CD8-positive, alpha-beta memory T cell (primary cell): ENCODE measurements around the gene OPCML. TPM values are rescaled to one million over a fixed set of nuclear protein-coding genes. Genes with fewer than 3 reads are reported as not detected.

ENCODE experiments used
- CTCF ChIA-PET: fragments of 350-600 bp; sonication (Branson Sonifier 250); formaldehyde crosslinking; loops from one replicate; lab custom pipeline; 2021; ENCODE audit warnings: antibody characterized with exemption; lab: Charles Lee
- POLR2A ChIA-PET: fragments of 350-600 bp; sonication (Branson Sonifier 250); formaldehyde crosslinking; loops from one replicate; lab custom pipeline; 2021; ENCODE audit warnings: antibody characterized with exemption; lab: Charles Lee
- DNase-seq, 5 donors: peaks; one replicate each; pipeline versions ENCODE4 v3.0.0 to v3.0.0-alpha.2; 2020 to 2022; ENCODE audit warnings: mixed read lengths in 1 of 5
- H3K27ac ChIP-seq: one replicate; pipeline ENCODE4 v1.7.0; 2013; ENCODE audit warnings: low read depth, mild to moderate bottlenecking, low read length, moderate library complexity
- H3K27me3 ChIP-seq: 2 replicates; pipeline ENCODE4 v1.7.0; 2013; ENCODE audit warnings: low read length, mild to moderate bottlenecking; ENCODE audit not compliant: insufficient read depth, poor library complexity, severe bottlenecking
- H3K36me3 ChIP-seq: 2 replicates; pipeline ENCODE4 v1.7.0; 2013; ENCODE audit warnings: mild to moderate bottlenecking, low read length, moderate library complexity; ENCODE audit not compliant: insufficient read depth
- H3K4me1 ChIP-seq: 2 replicates; pipeline ENCODE4 v1.7.0; 2013; ENCODE audit warnings: mild to moderate bottlenecking, low read length, moderate library complexity; ENCODE audit not compliant: insufficient read depth
- H3K4me3 ChIP-seq: 2 replicates; pipeline ENCODE4 v1.7.0; 2013; ENCODE audit warnings: mild to moderate bottlenecking, low read length
- H3K9me3 ChIP-seq: 2 replicates; pipeline ENCODE4 v1.7.0; 2013; ENCODE audit warnings: mild to moderate bottlenecking, low read length
- H3K27ac Mint-ChIP-seq, 8 donors: one replicate each; pipeline ENCODE4 v1.8.0; 2020 to 2021; ENCODE audit warnings: mixed read lengths in 8 of 8, mild to moderate bottlenecking in 6 of 8, inconsistent platforms in 3 of 8, moderate library complexity in 3 of 8
- H3K27me3 Mint-ChIP-seq, 2 donors: one replicate each; pipeline ENCODE4 v1.8.0; 2020 to 2021; ENCODE audit warnings: mixed read lengths in 2 of 2, mild to moderate bottlenecking in 1 of 2, moderate library complexity in 1 of 2
- H3K36me3 Mint-ChIP-seq, 3 donors: one replicate each; pipeline ENCODE4 v1.8.0; 2020 to 2021; ENCODE audit warnings: mixed read lengths in 3 of 3, inconsistent platforms in 1 of 3, mild to moderate bottlenecking in 1 of 3
- H3K4me1 Mint-ChIP-seq, 3 donors: one replicate each; pipeline ENCODE4 v1.8.0; 2020 to 2021; ENCODE audit warnings: mixed read lengths in 3 of 3, inconsistent platforms in 1 of 3, mild to moderate bottlenecking in 1 of 3
- H3K4me3 Mint-ChIP-seq, 7 donors: one replicate each; pipeline ENCODE4 v1.8.0; 2020 to 2021; ENCODE audit warnings: mixed read lengths in 7 of 7, mild to moderate bottlenecking in 6 of 7, moderate library complexity in 4 of 7, inconsistent platforms in 2 of 7
- H3K9me3 Mint-ChIP-seq, 5 donors: one replicate each; pipeline ENCODE4 v1.8.0; 2020 to 2022; ENCODE audit warnings: mixed read lengths in 5 of 5, mild to moderate bottlenecking in 3 of 5, moderate library complexity in 2 of 5, inconsistent platforms in 1 of 5
- polyA plus RNA-seq: library from polyadenylated mRNA; unstranded; fragments of 300-500 nt; fragmentation: Illumina TruSeq; gene quantifications from one replicate; pipeline ENCODE4 v1.2.3, GENCODE V29; 2021
- total RNA-seq, 2 experiments: library from RNA; stranded (reverse); gene quantifications; one replicate each; pipeline ENCODE4 v1.2.3, GENCODE V29; 2021

OPCML gene
- total and polyA plus RNA-seq, 3 experiments from 2014 or later = not detected

DNA sequence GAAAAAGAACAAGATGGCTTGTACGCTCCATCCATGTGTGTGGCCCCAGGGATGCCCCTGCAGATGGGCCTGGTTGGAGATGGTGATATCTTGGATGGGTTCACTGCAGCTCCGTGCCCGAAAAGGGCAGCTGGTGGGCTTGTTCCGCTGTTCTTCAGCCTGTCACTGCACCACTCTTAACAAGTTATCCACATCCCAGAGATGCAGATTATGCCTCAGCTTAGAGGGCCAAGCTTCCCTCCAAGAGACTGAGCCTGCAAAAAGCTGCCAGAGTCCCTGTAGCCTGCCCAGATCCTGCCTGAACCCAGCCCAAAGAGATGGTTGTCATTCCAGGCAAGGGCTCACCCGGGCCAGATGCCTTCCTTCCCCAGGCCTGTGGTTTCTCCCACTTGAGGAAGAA, 308.0 kb downstream of the OPCML start:
- H3K4me3 ChIP-seq = no peak overlapping the region
- H3K4me1 ChIP-seq = no peaks in the 10 kb centered on the region
- Mint-ChIP-seq H3K9me3 (peaks cover 0 to 8% (median 0%) of the 10 kb centered on the region in 5 donors), H3K27me3 (peaks cover 0 to 2% of the 10 kb centered on the region in 2 donors), H3K27ac (no peak overlapping the region), H3K4me1 (no peaks in the 10 kb centered on the region), H3K36me3 (no peaks in the 10 kb centered on the region), H3K4me3 (no peak overlapping the region)
- H3K27ac ChIP-seq = no peak overlapping the region
- H3K27me3 ChIP-seq = no peaks in the 10 kb centered on the region
- POLR2A ChIA-PET = no interaction called here
- DNase-seq = no peak
- no peaks in the 10 kb centered on the region for H3K36me3 ChIP-seq
- no peaks in the 10 kb centered on the region for H3K9me3 ChIP-seq
- CTCF ChIA-PET = no interaction called here

DNA sequence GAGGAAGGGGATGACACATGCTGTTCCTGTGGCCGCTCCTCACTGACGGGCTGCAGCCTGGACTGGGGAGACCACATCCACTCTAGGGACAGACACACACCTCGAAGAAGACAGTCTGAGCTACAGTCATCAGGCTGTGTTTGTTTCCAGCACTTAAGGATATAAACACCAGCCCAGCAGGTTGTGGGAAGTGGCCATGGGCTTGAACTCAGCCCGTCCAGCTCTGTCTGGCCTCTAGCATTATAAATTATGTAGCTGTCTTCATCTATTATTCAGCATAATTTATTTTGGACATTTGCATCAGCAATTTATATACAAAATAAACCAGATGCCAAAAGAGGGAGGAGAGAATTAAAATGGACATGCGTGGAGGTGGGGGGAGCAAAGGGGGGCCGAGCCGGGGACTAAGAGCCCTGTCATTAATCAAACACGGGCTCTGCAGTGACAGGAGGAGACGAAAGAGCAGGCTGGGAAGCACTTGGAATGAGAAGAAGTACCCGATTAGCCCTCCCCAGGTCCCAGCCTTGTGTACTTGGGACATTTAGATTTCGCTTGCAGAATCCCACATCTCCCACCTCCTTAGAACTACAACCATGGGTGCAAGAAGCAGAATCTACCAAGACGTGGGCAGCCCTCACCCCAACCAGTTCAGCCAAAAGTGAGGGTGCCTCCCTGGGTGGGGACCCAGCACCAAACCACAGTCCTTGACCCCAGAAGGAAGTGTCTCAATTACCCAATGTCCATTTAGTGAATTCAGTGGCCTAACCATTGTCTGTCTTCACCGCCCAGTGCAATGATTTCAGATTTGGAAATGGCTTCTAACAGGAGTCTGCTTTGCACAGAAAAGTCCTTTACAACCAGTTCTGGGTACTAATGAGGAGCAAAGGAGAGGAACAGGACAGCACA, 309.6 kb downstream of the OPCML start:
- Histone ChIP-seq H3K27ac (no peak overlapping the region), H3K27me3 (no peaks in the 10 kb centered on the region), H3K4me3 (no peak overlapping the region), H3K9me3 (no peaks in the 10 kb centered on the region), H3K4me1 (no peaks in the 10 kb centered on the region), H3K36me3 (no peaks in the 10 kb centered on the region)
- Mint-ChIP-seq H3K4me1 (no peaks in the 10 kb centered on the region), H3K9me3 (peaks cover 0 to 11% (median 0%) of the 10 kb centered on the region in 5 donors), H3K4me3 (no peak overlapping the region), H3K36me3 (no peaks in the 10 kb centered on the region), H3K27me3 (peaks cover under 1 to 2% of the 10 kb centered on the region in 2 donors), H3K27ac (no peak overlapping the region)
- no peak for DNase-seq
- POLR2A ChIA-PET = no interaction called here
- CTCF ChIA-PET = no interaction called here

DNA sequence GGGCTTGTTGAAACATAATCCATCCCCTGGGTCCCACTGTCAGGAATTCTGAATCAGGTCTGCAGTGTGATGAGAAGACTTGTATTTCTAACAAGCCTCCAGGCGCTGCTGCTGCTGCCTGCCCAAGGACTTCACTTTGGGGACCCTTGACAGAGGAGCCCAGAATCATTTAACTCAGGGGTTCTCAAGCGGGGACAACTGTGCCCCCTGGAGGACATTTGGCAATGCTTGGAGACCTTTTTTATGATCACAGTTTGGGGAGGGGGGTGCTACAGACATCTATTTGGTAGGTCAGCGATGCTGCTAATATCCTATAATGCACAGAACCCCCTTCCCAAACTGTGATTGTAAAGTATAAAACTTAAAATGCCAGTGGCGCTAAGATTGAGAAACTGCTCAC, 312.8 kb downstream of the OPCML start:
- CTCF ChIA-PET = no interaction called here
- H3K27ac ChIP-seq = no peak overlapping the region
- Mint-ChIP-seq H3K36me3 (no peaks in the 10 kb centered on the region), H3K4me3 (no peak overlapping the region), H3K27ac (no peak overlapping the region), H3K27me3 (peaks cover 2 to 6% of the 10 kb centered on the region in 2 donors), H3K9me3 (peaks cover 0 to 9% (median 1%) of the 10 kb centered on the region in 5 donors), H3K4me1 (no peaks in the 10 kb centered on the region)
- H3K9me3 ChIP-seq = no peaks in the 10 kb centered on the region
- no peaks in the 10 kb centered on the region for H3K27me3 ChIP-seq
- no peaks in the 10 kb centered on the region for H3K36me3 ChIP-seq
- no peak overlapping the region for H3K4me3 ChIP-seq
- no peak for DNase-seq
- POLR2A ChIA-PET = no interaction called here
- H3K4me1 ChIP-seq = no peaks in the 10 kb centered on the region

DNA sequence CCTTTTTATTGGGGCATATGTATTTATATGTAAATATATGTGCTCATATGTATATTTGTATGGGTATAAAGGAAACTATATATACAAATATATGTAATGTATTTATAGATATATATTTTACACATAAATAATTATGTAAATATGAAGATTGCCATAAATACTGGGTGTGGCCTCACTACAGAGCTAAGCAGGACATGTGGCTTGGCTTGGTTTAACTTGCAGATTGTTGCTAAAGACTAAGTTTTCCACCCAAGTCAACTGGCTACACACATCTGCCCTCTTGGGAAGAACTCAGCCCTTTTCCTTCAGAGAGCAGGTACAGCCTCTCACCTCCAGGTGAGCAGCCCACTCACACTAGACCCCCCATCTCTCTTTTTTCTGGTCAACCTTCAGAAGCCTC, 315.5 kb downstream of the OPCML start:
- Mint-ChIP-seq H3K9me3 (peaks cover 0 to 8% (median 1%) of the 10 kb centered on the region in 5 donors), H3K27me3 (peaks cover 2 to 6% of the 10 kb centered on the region in 2 donors), H3K4me1 (no peaks in the 10 kb centered on the region), H3K27ac (no peak overlapping the region), H3K36me3 (no peaks in the 10 kb centered on the region), H3K4me3 (no peak overlapping the region)
- H3K4me1 ChIP-seq = no peaks in the 10 kb centered on the region
- H3K27me3 ChIP-seq = no peaks in the 10 kb centered on the region
- no peak overlapping the region for H3K4me3 ChIP-seq
- ChIA-PET CTCF (no interaction called here), POLR2A (no interaction called here)
- H3K27ac ChIP-seq = no peak overlapping the region
- H3K36me3 ChIP-seq = no peaks in the 10 kb centered on the region
- no peak for DNase-seq
- no peaks in the 10 kb centered on the region for H3K9me3 ChIP-seq

DNA sequence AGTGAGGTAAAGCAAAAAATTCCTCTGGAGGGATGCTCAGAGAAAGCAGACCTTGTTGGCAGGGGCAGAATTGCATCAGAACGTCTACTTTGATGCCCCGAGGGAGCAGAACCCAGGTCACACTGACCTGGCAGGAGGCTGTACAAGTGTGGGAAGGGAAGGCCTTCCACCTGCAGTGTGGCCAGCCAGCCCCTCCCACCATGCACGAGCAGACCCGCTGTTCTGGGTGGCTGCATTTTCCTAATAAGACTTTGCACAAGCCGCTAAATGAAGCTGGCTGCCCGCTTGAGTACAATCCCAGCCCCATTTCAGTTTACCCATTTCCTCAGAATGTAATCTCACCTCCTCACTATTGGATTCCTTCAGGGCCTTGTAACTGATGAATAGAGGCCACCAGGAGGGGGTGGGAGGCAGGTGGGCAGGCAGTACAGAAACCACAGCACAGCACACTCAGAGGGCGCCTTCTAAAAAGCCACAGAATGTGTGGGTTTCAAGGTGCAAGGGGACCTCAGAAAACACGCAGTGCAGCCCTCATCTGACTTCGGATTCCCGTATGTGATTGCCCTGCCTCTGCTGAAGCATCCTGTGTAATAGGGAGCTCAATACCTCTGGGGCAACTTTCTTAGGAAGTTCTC, 316.6 kb downstream of the OPCML start:
- Mint-ChIP-seq H3K4me3 (no peak overlapping the region), H3K27ac (no peak overlapping the region), H3K36me3 (no peaks in the 10 kb centered on the region), H3K4me1 (no peaks in the 10 kb centered on the region), H3K9me3 (peaks cover 0 to 8% (median 2%) of the 10 kb centered on the region in 5 donors), H3K27me3 (peaks cover 0 to 6% of the 10 kb centered on the region in 2 donors)
- Histone ChIP-seq H3K36me3 (no peaks in the 10 kb centered on the region), H3K4me3 (no peak overlapping the region), H3K27me3 (no peaks in the 10 kb centered on the region), H3K4me1 (no peaks in the 10 kb centered on the region), H3K9me3 (no peaks in the 10 kb centered on the region), H3K27ac (no peak overlapping the region)
- DNase-seq = no peak
- ChIA-PET CTCF (no interaction called here), POLR2A (no interaction called here)

DNA sequence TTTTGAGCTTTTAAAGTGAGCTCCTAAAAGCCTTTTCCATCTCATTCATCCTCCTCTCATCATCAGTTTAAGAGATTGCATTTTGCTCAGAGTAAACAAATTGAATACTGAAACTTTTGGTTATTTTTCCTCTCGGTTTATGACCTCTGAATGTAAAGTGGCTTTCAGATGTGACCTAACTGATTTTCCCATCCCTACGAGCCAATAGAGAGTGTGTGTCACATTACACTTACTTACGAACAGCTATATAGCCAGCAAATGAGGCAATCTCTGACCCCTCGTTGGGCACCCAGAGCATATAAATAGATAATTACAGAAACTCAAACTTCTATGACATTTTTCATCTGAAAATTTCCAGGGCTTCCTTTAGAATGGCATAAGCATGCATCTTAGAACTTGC, 317.7 kb downstream of the OPCML start:
- Histone ChIP-seq H3K27ac (no peak overlapping the region), H3K4me1 (no peaks in the 10 kb centered on the region), H3K4me3 (no peak overlapping the region), H3K27me3 (no peaks in the 10 kb centered on the region), H3K9me3 (no peaks in the 10 kb centered on the region), H3K36me3 (no peaks in the 10 kb centered on the region)
- Mint-ChIP-seq H3K9me3 (peaks cover 0 to 8% (median 3%) of the 10 kb centered on the region in 5 donors), H3K4me1 (no peaks in the 10 kb centered on the region), H3K27me3 (peaks cover 0 to 6% of the 10 kb centered on the region in 2 donors), H3K27ac (no peak overlapping the region), H3K4me3 (no peak overlapping the region), H3K36me3 (no peaks in the 10 kb centered on the region)
- POLR2A ChIA-PET = no interaction called here
- CTCF ChIA-PET = no interaction called here
- DNase-seq = no peak

DNA sequence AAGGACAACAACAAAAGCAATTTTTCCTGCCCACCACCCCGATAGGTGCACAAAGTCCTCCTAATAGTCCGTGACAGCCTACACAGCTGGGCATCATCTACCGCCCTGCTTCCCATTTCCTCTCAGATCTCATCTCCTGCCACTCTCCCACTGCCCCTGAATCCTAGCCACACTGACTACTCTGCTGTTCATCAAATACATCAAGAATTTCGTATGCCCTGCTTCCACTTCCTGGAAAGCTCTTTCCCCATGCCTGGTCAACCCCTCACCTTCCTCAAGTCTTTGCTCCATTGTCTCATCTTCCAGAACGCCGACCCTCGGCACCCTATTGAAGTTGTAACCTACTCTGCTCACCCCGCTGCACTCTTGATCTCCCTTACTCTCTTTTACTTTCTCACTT, 320.1 kb downstream of the OPCML start:
- no peak overlapping the region for H3K4me3 ChIP-seq
- no peaks in the 10 kb centered on the region for H3K9me3 ChIP-seq
- H3K27ac Mint-ChIP-seq = no peak overlapping the region
- no peaks in the 10 kb centered on the region for H3K4me1 Mint-ChIP-seq
- H3K9me3 Mint-ChIP-seq = peaks cover 0 to 3% (median 0%) of the 10 kb centered on the region in 5 donors
- H3K36me3 Mint-ChIP-seq = no peaks in the 10 kb centered on the region
- no peak overlapping the region for H3K27ac ChIP-seq
- no peaks in the 10 kb centered on the region for H3K36me3 ChIP-seq
- no peak overlapping the region for H3K4me3 Mint-ChIP-seq
- H3K27me3 Mint-ChIP-seq = peaks cover 0 to under 1% of the 10 kb centered on the region in 2 donors
- ChIA-PET CTCF (no interaction called here), POLR2A (no interaction called here)
- no peak for DNase-seq
- no peaks in the 10 kb centered on the region for H3K4me1 ChIP-seq
- H3K27me3 ChIP-seq = no peaks in the 10 kb centered on the region

DNA sequence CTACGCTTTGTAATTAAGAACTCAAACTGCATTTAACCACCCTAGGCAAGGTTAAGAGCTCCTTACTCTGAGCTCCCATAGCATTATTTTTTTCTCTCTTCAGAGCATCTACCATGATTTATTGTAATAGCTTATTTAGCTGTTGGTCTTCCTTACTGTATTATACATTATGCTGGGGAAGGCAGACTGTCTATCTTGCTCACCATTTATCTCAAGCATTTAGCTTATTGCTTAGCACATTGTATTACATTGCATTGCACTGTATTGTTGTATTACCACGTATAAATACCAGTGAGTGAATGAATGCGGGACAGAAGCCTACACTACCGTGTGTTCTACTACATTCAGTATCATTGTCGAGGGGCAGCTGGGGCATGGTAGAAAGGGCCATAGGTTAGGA, 324.3 kb downstream of the OPCML start:
- CTCF ChIA-PET = no interaction called here
- POLR2A ChIA-PET = no interaction called here

More for the DNA sequence above, 324.3 kb downstream of the OPCML start:
- Histone ChIP-seq H3K36me3 (no peaks in the 10 kb centered on the region), H3K9me3 (no peaks in the 10 kb centered on the region), H3K4me3 (no peak overlapping the region), H3K4me1 (no peaks in the 10 kb centered on the region), H3K27me3 (no peaks in the 10 kb centered on the region), H3K27ac (no peak overlapping the region)
- Mint-ChIP-seq H3K9me3 (peaks cover 0 to 3% (median 0%) of the 10 kb centered on the region in 5 donors), H3K4me3 (no peak overlapping the region), H3K27me3 (no peaks in the 10 kb centered on the region), H3K36me3 (no peaks in the 10 kb centered on the region), H3K4me1 (no peaks in the 10 kb centered on the region), H3K27ac (no peak overlapping the region)
- DNase-seq = no peak
